ENCODE measurements around the gene ITPR2.

Gene ITPR2

GRCh38 chr12:26401874-26402273 is 431.1 kb downstream of the ITPR2 start:
- no peak overlapping the region for H3K4me3 ChIP-seq (ENCODE audit: low read depth, low read length)
- no peak for TF ChIP-seq CTCF (IDR thresholded peaks at IDR 0.05; ENCODE audit: low read depth, low read length)

- TF ChIP-seq CTCF (IDR thresholded peaks at IDR 0.05; ENCODE audit: low read depth, low read length): no peak
- no peak overlapping the region for H3K4me3 ChIP-seq (ENCODE audit: low read depth, low read length)
Measured at GRCh38 chr12:26400627-26401026, 432.4 kb downstream of the ITPR2 start.

- no peak overlapping the region for H3K4me3 ChIP-seq (ENCODE audit: low read depth, low read length)
- no peak for TF ChIP-seq CTCF (IDR thresholded peaks at IDR 0.05; ENCODE audit: low read depth, low read length)
Measured at GRCh38 chr12:26399381-26399780, 433.6 kb downstream of the ITPR2 start.

GRCh38 chr12:26396402-26396801 is 436.6 kb downstream of the ITPR2 start:
- TF ChIP-seq CTCF (IDR thresholded peaks at IDR 0.05; ENCODE audit: low read depth, low read length): no peak
- H3K4me3 ChIP-seq (ENCODE audit: low read depth, low read length): no peak overlapping the region

- no peak for TF ChIP-seq CTCF (IDR thresholded peaks at IDR 0.05; ENCODE audit: low read depth, low read length)
- no peak overlapping the region for H3K4me3 ChIP-seq (ENCODE audit: low read depth, low read length)
Measured at GRCh38 chr12:26389343-26389742, 443.7 kb downstream of the ITPR2 start.

- no peak overlapping the region for H3K4me3 ChIP-seq (ENCODE audit: low read depth, low read length)
- no peak for TF ChIP-seq CTCF (IDR thresholded peaks at IDR 0.05; ENCODE audit: low read depth, low read length)
Measured at GRCh38 chr12:26384536-26384935, 448.5 kb downstream of the ITPR2 start.

GRCh38 chr12:26383041-26383440 is 450.0 kb downstream of the ITPR2 start:
- no peak overlapping the region for H3K4me3 ChIP-seq (ENCODE audit: low read depth, low read length)
- TF ChIP-seq CTCF (IDR thresholded peaks at IDR 0.05; ENCODE audit: low read depth, low read length): no peak
